Measurements from ENCODE around the gene DSN1.
"Not testable (repeated sequence)": the region's sequence is repeated elsewhere in the genome, so short reads cannot be mapped to it uniquely, and the experiment has no call there.

Gene DSN1

GRCh38 chr20:36773597-36774390 lies at the start of gene DSN1:
TSS of gene DSN1 (minus strand) at chr20:36773763. CDS start at chr20:36771458, 2,305 bp downstream.
- DNase-seq (ENCODE audit: low read depth in 2 of 2) = peak; percentile 98

GRCh38 chr20:36823121-36823520 lies 49.6 kb upstream of the DSN1 start:
- DNase-seq (ENCODE audit: low read depth in 2 of 2) = no peak

- no peak for DNase-seq (ENCODE audit: low read depth in 2 of 2)
Observed at GRCh38 chr20:36821964-36822437, 48.4 kb upstream of the DSN1 start.

- DNase-seq (ENCODE audit: low read depth in 2 of 2) = no peak
Observed at GRCh38 chr20:36820928-36821327, 47.4 kb upstream of the DSN1 start.

GRCh38 chr20:36820073-36820472 lies 46.5 kb upstream of the DSN1 start:
- DNase-seq (ENCODE audit: low read depth in 2 of 2) = no peak

- DNase-seq (ENCODE audit: low read depth in 2 of 2) = no peak
Observed at GRCh38 chr20:36819659-36820058, 46.1 kb upstream of the DSN1 start.

GRCh38 chr20:36818861-36819260 lies 45.3 kb upstream of the DSN1 start:
- DNase-seq (ENCODE audit: low read depth in 2 of 2) = no peak

GRCh38 chr20:36818185-36818584 lies 44.6 kb upstream of the DSN1 start:
- no peak for DNase-seq (ENCODE audit: low read depth in 2 of 2)

GRCh38 chr20:36817496-36817895 lies 43.9 kb upstream of the DSN1 start:
- no peak for DNase-seq (ENCODE audit: low read depth in 2 of 2)

GRCh38 chr20:36815454-36816091 lies 42.0 kb upstream of the DSN1 start:
- DNase-seq (ENCODE audit: low read depth in 2 of 2) = no peak

GRCh38 chr20:36812594-36813463 lies 39.3 kb upstream of the DSN1 start:
- no peak for DNase-seq (ENCODE audit: low read depth in 2 of 2)

GRCh38 chr20:36808317-36809257 lies 35.0 kb upstream of the DSN1 start:
- peak; percentile 32 to 65 for DNase-seq (ENCODE audit: low read depth in 2 of 2)

GRCh38 chr20:36806049-36806448 lies 32.5 kb upstream of the DSN1 start:
- no peak for DNase-seq (ENCODE audit: low read depth in 2 of 2)

GRCh38 chr20:36805396-36805795 lies 31.8 kb upstream of the DSN1 start:
- no peak for DNase-seq (ENCODE audit: low read depth in 2 of 2)

GRCh38 chr20:36804425-36804824 lies 30.9 kb upstream of the DSN1 start:
- no peak for DNase-seq (ENCODE audit: low read depth in 2 of 2)

GRCh38 chr20:36802326-36803222 lies 29.0 kb upstream of the DSN1 start:
- DNase-seq (ENCODE audit: low read depth in 2 of 2) = no peak

GRCh38 chr20:36800410-36800809 lies 26.8 kb upstream of the DSN1 start:
- no peak for DNase-seq (ENCODE audit: low read depth in 2 of 2)

GRCh38 chr20:36799313-36799712 lies 25.8 kb upstream of the DSN1 start:
- DNase-seq (ENCODE audit: low read depth in 2 of 2) = not testable (repeated sequence)

- no peak for DNase-seq (ENCODE audit: low read depth in 2 of 2)
Observed at GRCh38 chr20:36796875-36797274, 23.3 kb upstream of the DSN1 start.

GRCh38 chr20:36796117-36796516 lies 22.6 kb upstream of the DSN1 start:
- DNase-seq (ENCODE audit: low read depth in 2 of 2) = no peak
